ENCODE data around the gene FAM229B. TPM values are rescaled to one million over a fixed set of nuclear protein-coding genes. Genes with fewer than 3 reads are reported as not detected.

The FAM229B gene
- total RNA-seq, 1 experiment from 2014 or later = 20.0 TPM

- no peak for TF ChIP-seq STAT6 (CRISPR knock-in tag; conservative IDR thresholded peaks at IDR 0.05; ENCODE audit: low read depth)
- TF ChIP-seq CBFB (CRISPR knock-in tag; IDR thresholded peaks at IDR 0.05; ENCODE audit: low read depth) = no peak
- no peak for TF ChIP-seq MXD4 (CRISPR knock-in tag; IDR thresholded peaks at IDR 0.05; ENCODE audit: borderline replicate concordance)
Measured at GRCh38 chr6:112065426-112065986, 21.9 kb upstream of the FAM229B start (continued).

GRCh38 chr6:112066606-112067005 is 20.8 kb upstream of the FAM229B start:
- H3K9me3 Mint-ChIP-seq = no peaks in the 10 kb centered on the region
- DNase-seq (ENCODE audit: low spot score) (no peak), ATAC-seq (no peak)
- no peak overlapping the region for H3K27ac Mint-ChIP-seq
- no peaks in the 10 kb centered on the region for H3K4me1 Mint-ChIP-seq
- H3K4me3 Mint-ChIP-seq = no peak overlapping the region
- H3K36me3 Mint-ChIP-seq = peaks cover 5% of the 10 kb centered on the region
- TF ChIP-seq NR2C2 (CRISPR knock-in tag; IDR thresholded peaks at IDR 0.05) (no peak), ATF6 (CRISPR knock-in tag; IDR thresholded peaks at IDR 0.05) (no peak), ZBTB43 (CRISPR knock-in tag; IDR thresholded peaks at IDR 0.05) (no peak), CBFB (CRISPR knock-in tag; IDR thresholded peaks at IDR 0.05; ENCODE audit: low read depth) (no peak), SMAD3 (CRISPR knock-in tag; IDR thresholded peaks at IDR 0.05; ENCODE audit: borderline replicate concordance) (no peak), SP1 (CRISPR knock-in tag; conservative IDR thresholded peaks at IDR 0.05) (no peak), CREM (CRISPR knock-in tag; IDR thresholded peaks at IDR 0.05) (no peak), ZNF121 (CRISPR knock-in tag; IDR thresholded peaks at IDR 0.05) (no peak), GTF2I (CRISPR knock-in tag; conservative IDR thresholded peaks at IDR 0.05) (no peak), SOX15 (CRISPR knock-in tag; IDR thresholded peaks at IDR 0.05) (no peak), JUN (CRISPR knock-in tag; IDR thresholded peaks at IDR 0.05) (no peak), AR (CRISPR knock-in tag; IDR thresholded peaks at IDR 0.05) (no peak), ZNF425 (CRISPR knock-in tag; conservative IDR thresholded peaks at IDR 0.05) (no peak)
- no peaks in the 10 kb centered on the region for H3K27me3 Mint-ChIP-seq (ENCODE audit: low read depth)
- ChIA-PET POLR2A (no interaction called here), CTCF (no interaction called here)

All from WTC11 (cell line).